ENCODE data around the gene WTIP. TPM values are rescaled to one million over a fixed set of nuclear protein-coding genes. Genes with fewer than 3 reads are reported as not detected.

The WTIP gene
- total RNA-seq, 1 donor from 2014 or later = 15.1 TPM

GRCh38 chr19:34494601-34495000 lies 13.0 kb downstream of the WTIP start:
- no peak for TF ChIP-seq CTCF (conservative IDR thresholded peaks at IDR 0.05)
- Mint-ChIP-seq H3K27me3 (ENCODE audit: low read depth) (no peaks in the 10 kb centered on the region), H3K27ac (ENCODE audit: unreplicated experiment) (no peak overlapping the region), H3K9me3 (no peaks in the 10 kb centered on the region), H3K4me3 (no peak overlapping the region), H3K4me1 (no peaks in the 10 kb centered on the region), H3K36me3 (ENCODE audit: low read depth) (no peaks in the 10 kb centered on the region)
- no peak for DNase-seq (ENCODE audit: low read depth, low spot score)

- TF ChIP-seq CTCF (conservative IDR thresholded peaks at IDR 0.05) = no peak
- no peaks in the 10 kb centered on the region for H3K9me3 Mint-ChIP-seq
- H3K4me1 Mint-ChIP-seq = no peaks in the 10 kb centered on the region
- H3K36me3 Mint-ChIP-seq (ENCODE audit: low read depth) = no peaks in the 10 kb centered on the region
- DNase-seq (ENCODE audit: low read depth, low spot score) = no peak
- no peak overlapping the region for H3K4me3 Mint-ChIP-seq
- H3K27ac Mint-ChIP-seq (ENCODE audit: unreplicated experiment) = no peak overlapping the region
- H3K27me3 Mint-ChIP-seq (ENCODE audit: low read depth) = no peaks in the 10 kb centered on the region
These were observed 13.9 kb downstream of the WTIP start for GRCh38 chr19:34495416-34495815.

- Mint-ChIP-seq H3K4me3 (no peak overlapping the region), H3K4me1 (peaks cover 6% of the 10 kb centered on the region), H3K27ac (ENCODE audit: unreplicated experiment) (peak overlapping the region; percentile 78), H3K36me3 (ENCODE audit: low read depth) (no peaks in the 10 kb centered on the region), H3K9me3 (no peaks in the 10 kb centered on the region), H3K27me3 (ENCODE audit: low read depth) (no peaks in the 10 kb centered on the region)
- TF ChIP-seq CTCF (conservative IDR thresholded peaks at IDR 0.05) = no peak
- no peak for DNase-seq (ENCODE audit: low read depth, low spot score)
These were observed 15.7 kb downstream of the WTIP start for GRCh38 chr19:34497112-34497805.

GRCh38 chr19:34499155-34499834 lies 17.7 kb downstream of the WTIP start:
- no peaks in the 10 kb centered on the region for H3K27me3 Mint-ChIP-seq (ENCODE audit: low read depth)
- H3K4me3 Mint-ChIP-seq = no peak overlapping the region
- H3K9me3 Mint-ChIP-seq = no peaks in the 10 kb centered on the region
- H3K27ac Mint-ChIP-seq (ENCODE audit: unreplicated experiment) = no peak overlapping the region
- no peak for DNase-seq (ENCODE audit: low read depth, low spot score)
- TF ChIP-seq CTCF (conservative IDR thresholded peaks at IDR 0.05) = no peak
- no peaks in the 10 kb centered on the region for H3K36me3 Mint-ChIP-seq (ENCODE audit: low read depth)
- peaks cover 11% of the 10 kb centered on the region for H3K4me1 Mint-ChIP-seq

- TF ChIP-seq CTCF (conservative IDR thresholded peaks at IDR 0.05) = no peak
- peaks cover 11% of the 10 kb centered on the region for H3K4me1 Mint-ChIP-seq
- no peak overlapping the region for H3K4me3 Mint-ChIP-seq
- no peak for DNase-seq (ENCODE audit: low read depth, low spot score)
- H3K27ac Mint-ChIP-seq (ENCODE audit: unreplicated experiment) = no peak overlapping the region
- H3K9me3 Mint-ChIP-seq = no peaks in the 10 kb centered on the region
- no peaks in the 10 kb centered on the region for H3K27me3 Mint-ChIP-seq (ENCODE audit: low read depth)
- no peaks in the 10 kb centered on the region for H3K36me3 Mint-ChIP-seq (ENCODE audit: low read depth)
These were observed 19.1 kb downstream of the WTIP start for GRCh38 chr19:34500656-34501120.

All from neural crest cell (in vitro differentiated cells).